MM.1S (cell line): ENCODE data around the gene SCUBE3.

Source experiments
- CTCF ChIP-seq: fragments of 300-600 bp; sonication (generic); IDR thresholded peaks from 2 replicates; pipeline ENCODE4 v1.5.1; 2016; ENCODE audit warnings: antibody characterized with exemption, low read length, mixed read lengths
- EZH2 ChIP-seq: fragments of 300-600 bp; sonication (generic); optimal IDR thresholded peaks from 2 replicates; pipeline ENCODE3; 2017; ENCODE audit warnings: low read depth, mild to moderate bottlenecking, antibody characterized with exemption, low read length, mixed read lengths
- EZH2phosphoT487 ChIP-seq: fragments of 300-600 bp; sonication (generic); IDR thresholded peaks from 2 replicates; pipeline ENCODE4 v1.6.1; 2018; ENCODE audit warnings: antibody characterized with exemption, low read length

- TF ChIP-seq CTCF (no peak), EZH2 (no peak), EZH2phosphoT487 (no peak)
These were observed 3.4 kb downstream of the SCUBE3 start for GRCh38 chr6:35216851-35217811.
